Measurements from ENCODE around the gene NFIB. TPM values are rescaled to one million over a fixed set of nuclear protein-coding genes. Genes with fewer than 3 reads are reported as not detected.

The NFIB gene
- total and polyA plus RNA-seq, 2 donors from 2014 or later: 15.6 to 112 TPM

DNA sequence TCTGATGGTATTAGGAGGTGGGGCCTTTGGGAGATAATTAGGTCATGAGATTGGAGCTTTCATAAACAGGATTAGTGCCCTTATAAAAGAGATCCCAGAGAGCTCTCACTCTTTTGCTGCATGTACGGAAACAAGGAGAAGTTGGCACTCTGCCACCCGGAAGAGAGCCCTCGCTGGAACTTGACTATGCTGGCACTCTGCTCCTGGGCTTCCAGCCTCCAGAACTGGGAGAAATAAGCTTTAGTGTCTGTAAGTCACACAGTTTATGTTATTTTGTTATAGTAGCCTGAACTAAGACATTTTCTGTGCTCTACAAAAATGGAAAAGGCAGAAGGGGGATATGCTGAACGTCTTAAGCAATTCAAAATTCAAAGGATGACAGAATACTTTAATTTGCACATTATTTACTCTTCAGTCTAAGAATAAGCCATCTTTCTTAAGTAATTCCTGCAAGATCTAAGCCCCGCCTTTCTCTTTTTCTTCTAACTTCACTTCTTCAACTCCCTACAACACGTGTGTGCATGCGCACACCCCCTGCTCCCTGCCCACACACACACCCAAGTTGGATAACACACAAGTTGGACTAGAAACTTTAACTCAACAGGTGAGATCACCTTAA lies 17.3 kb downstream of the NFIB start:
- intact Hi-C loops (cut with DNase I): no loop called here
- H3K9me3 ChIP-seq (ENCODE audit: control insufficient read depth in 2 of 3, insufficient read depth in 1 of 3, low read length in 3 of 3): no peaks in the 10 kb centered on the region
- H3K27me3 ChIP-seq (ENCODE audit: control insufficient read depth, insufficient read depth, low read length): no peaks in the 10 kb centered on the region
- peaks cover 0 to 20% (median under 1%) of the 10 kb centered on the region in 3 donors for H3K4me1 ChIP-seq (ENCODE audit: control insufficient read depth in 2 of 3, insufficient read depth in 2 of 3, low read depth in 1 of 3, low read length in 3 of 3)
- TF ChIP-seq, protein P1, sequence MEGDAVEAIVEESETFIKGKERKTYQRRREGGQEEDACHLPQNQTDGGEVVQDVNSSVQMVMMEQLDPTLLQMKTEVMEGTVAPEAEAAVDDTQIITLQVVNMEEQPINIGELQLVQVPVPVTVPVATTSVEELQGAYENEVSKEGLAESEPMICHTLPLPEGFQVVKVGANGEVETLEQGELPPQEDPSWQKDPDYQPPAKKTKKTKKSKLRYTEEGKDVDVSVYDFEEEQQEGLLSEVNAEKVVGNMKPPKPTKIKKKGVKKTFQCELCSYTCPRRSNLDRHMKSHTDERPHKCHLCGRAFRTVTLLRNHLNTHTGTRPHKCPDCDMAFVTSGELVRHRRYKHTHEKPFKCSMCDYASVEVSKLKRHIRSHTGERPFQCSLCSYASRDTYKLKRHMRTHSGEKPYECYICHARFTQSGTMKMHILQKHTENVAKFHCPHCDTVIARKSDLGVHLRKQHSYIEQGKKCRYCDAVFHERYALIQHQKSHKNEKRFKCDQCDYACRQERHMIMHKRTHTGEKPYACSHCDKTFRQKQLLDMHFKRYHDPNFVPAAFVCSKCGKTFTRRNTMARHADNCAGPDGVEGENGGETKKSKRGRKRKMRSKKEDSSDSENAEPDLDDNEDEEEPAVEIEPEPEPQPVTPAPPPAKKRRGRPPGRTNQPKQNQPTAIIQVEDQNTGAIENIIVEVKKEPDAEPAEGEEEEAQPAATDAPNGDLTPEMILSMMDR (IDR thresholded peaks at IDR 0.05; ENCODE audit: borderline replicate concordance, extremely low read depth, insufficient read depth): no peak
- H3K9ac ChIP-seq (ENCODE audit: low read length in 3 of 3): no peak overlapping the region
- H3K4me3 ChIP-seq (ENCODE audit: low read length in 3 of 3): peak overlapping the region in 1 of 3 donors; percentile 42
- no peaks in the 10 kb centered on the region for H3K36me3 ChIP-seq (ENCODE audit: control insufficient read depth in 2 of 3, insufficient read depth in 3 of 3, low read length in 3 of 3)
- DNase-seq: no peak
- H3K27ac ChIP-seq (ENCODE audit: low read depth in 2 of 2, low read length in 2 of 2): peak overlapping the region in 1 of 2 donors; percentile 44
- FAIRE-seq: no peak

DNA sequence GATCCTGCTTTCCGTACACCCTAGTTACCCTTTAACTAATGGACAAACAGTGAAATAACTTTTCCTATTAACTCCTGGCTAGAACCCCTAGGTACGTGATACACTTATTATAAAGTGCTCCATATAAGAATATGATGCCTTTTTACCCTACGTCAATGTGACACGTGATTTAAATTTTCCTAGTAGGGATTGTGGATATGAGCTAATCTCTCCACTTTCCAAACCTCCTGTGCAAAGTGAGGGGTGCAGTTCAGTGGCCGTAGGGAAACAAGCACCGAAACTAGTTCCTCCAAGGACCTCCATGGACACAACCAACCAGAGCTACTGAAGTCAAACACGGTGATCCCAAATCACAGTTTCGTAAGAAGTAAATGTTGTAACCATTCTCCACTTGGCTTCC lies 19.3 kb downstream of the NFIB start:
- TF ChIP-seq, protein P1 (IDR thresholded peaks at IDR 0.05; ENCODE audit: borderline replicate concordance, extremely low read depth, insufficient read depth): no peak
- Histone ChIP-seq H3K4me1 (ENCODE audit: control insufficient read depth in 2 of 3, insufficient read depth in 2 of 3, low read depth in 1 of 3, low read length in 3 of 3) (peaks cover 0 to 13% (median 0%) of the 10 kb centered on the region in 3 donors), H3K27me3 (ENCODE audit: control insufficient read depth, insufficient read depth, low read length) (no peaks in the 10 kb centered on the region), H3K9me3 (ENCODE audit: control insufficient read depth in 2 of 3, insufficient read depth in 1 of 3, low read length in 3 of 3) (no peaks in the 10 kb centered on the region), H3K36me3 (ENCODE audit: control insufficient read depth in 2 of 3, insufficient read depth in 3 of 3, low read length in 3 of 3) (no peaks in the 10 kb centered on the region), H3K4me3 (ENCODE audit: low read length in 3 of 3) (no peak overlapping the region), H3K27ac (ENCODE audit: low read depth in 2 of 2, low read length in 2 of 2) (peak overlapping the region in 1 of 2 donors; percentile 2), H3K9ac (ENCODE audit: low read length in 3 of 3) (no peak overlapping the region)
- DNase-seq (no peak), FAIRE-seq (no peak)
- intact Hi-C loops (cut with DNase I): no loop called here

GRCh38 chr9:14293801-14294200 lies 20.1 kb downstream of the NFIB start:
- H3K9me3 ChIP-seq (ENCODE audit: control insufficient read depth in 2 of 3, insufficient read depth in 1 of 3, low read length in 3 of 3): no peaks in the 10 kb centered on the region
- H3K4me3 ChIP-seq (ENCODE audit: low read length in 3 of 3): no peak overlapping the region
- no peak overlapping the region for H3K9ac ChIP-seq (ENCODE audit: low read length in 3 of 3)
- no peaks in the 10 kb centered on the region for H3K27me3 ChIP-seq (ENCODE audit: control insufficient read depth, insufficient read depth, low read length)
- FAIRE-seq (no peak), DNase-seq (no peak)
- intact Hi-C loops (cut with DNase I): no loop called here
- H3K27ac ChIP-seq (ENCODE audit: low read depth in 2 of 2, low read length in 2 of 2): no peak overlapping the region
- H3K4me1 ChIP-seq (ENCODE audit: control insufficient read depth in 2 of 3, insufficient read depth in 2 of 3, low read depth in 1 of 3, low read length in 3 of 3): peaks cover 0 to 12% (median 0%) of the 10 kb centered on the region in 3 donors
- TF ChIP-seq, protein P1 (IDR thresholded peaks at IDR 0.05; ENCODE audit: borderline replicate concordance, extremely low read depth, insufficient read depth): no peak
- H3K36me3 ChIP-seq (ENCODE audit: control insufficient read depth in 2 of 3, insufficient read depth in 3 of 3, low read length in 3 of 3): no peaks in the 10 kb centered on the region

All from kidney (tissue), 14 donors.